ENCODE data around the gene ABHD12. TPM values are rescaled to one million over a fixed set of nuclear protein-coding genes. Genes with fewer than 3 reads are reported as not detected.
A peak's percentile ranks its signal among the peaks of the same experiment; 100 is the strongest.

Gene ABHD12
- total and polyA plus RNA-seq, 8 donors = 39.7 to 57.8 (median 47.4) TPM

GRCh38 chr20:25299806-25300205, 90.8 kb downstream of the ABHD12 start:
- Histone ChIP-seq H3K4me1 (peaks cover 0 to 5% of the 10 kb centered on the region in 2 donors), H3K9me3 (no peaks in the 10 kb centered on the region), H3K4me3 (no peak overlapping the region), H3K27ac (no peak overlapping the region), H3K27me3 (no peaks in the 10 kb centered on the region), H3K36me3 (peaks cover 0 to 91% of the 10 kb centered on the region in 2 donors)
- DNase-seq = no peak
- no peak for ATAC-seq
- intact Hi-C loops (cut with DNase I) = loop anchor here in 1 of 2 donors (10.0 kb wide), 1 partner anchor 95 kb away; the partner anchor contains the start of gene ABHD12
- no peak for TF ChIP-seq CTCF (IDR thresholded peaks at IDR 0.05)

DNA sequence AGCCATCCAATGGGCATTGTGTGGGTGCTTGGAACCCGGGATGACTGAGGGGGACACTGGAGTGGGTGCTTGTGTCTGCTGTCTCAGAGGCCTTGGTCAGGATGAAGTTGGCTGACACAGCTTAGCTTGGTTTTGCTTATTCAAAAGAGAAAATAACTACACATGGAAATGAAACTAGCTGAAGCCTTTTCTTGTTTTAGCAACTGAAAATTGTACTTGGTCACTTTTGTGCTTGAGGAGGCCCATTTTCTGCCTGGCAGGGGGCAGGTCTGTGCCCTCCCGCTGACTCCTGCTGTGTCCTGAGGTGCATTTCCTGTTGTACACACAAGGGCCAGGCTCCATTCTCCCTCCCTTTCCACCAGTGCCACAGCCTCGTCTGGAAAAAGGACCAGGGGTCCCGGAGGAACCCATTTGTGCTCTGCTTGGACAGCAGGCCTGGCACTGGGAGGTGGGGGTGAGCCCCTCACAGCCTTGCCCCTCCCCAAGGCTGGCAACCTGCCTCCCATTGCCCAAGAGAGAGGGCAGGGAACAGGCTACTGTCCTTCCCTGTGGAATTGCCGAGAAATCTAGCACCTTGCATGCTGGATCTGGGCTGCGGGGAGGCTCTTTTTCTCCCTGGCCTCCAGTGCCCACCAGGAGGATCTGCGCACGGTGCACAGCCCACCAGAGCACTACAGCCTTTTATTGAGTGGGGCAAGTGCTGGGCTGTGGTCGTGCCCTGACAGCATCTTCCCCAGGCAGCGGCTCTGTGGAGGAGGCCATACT, 93.3 kb downstream of the ABHD12 start:
- no peaks in the 10 kb centered on the region for H3K27me3 ChIP-seq
- ATAC-seq (no peak), DNase-seq (no peak)
- no peaks in the 10 kb centered on the region for H3K9me3 ChIP-seq
- H3K4me1 ChIP-seq = peaks cover 0 to 5% of the 10 kb centered on the region in 2 donors
- no peak for TF ChIP-seq CTCF (IDR thresholded peaks at IDR 0.05)
- H3K36me3 ChIP-seq = peaks cover 0 to 88% of the 10 kb centered on the region in 2 donors
- intact Hi-C loops (cut with DNase I) = loop anchor here in 1 of 2 donors (10.0 kb wide), 1 partner anchor 97 kb away; the partner anchor contains the start of gene ABHD12
- H3K4me3 ChIP-seq = no peak overlapping the region
- no peak overlapping the region for H3K27ac ChIP-seq

- intact Hi-C loops (cut with DNase I) = loop anchor here in 1 of 2 donors (10.0 kb wide), 1 partner anchor 98 kb away; the partner anchor contains the start of gene ABHD12
- H3K36me3 ChIP-seq = peaks cover 0 to 88% of the 10 kb centered on the region in 2 donors
Observed at GRCh38 chr20:25296094-25297093, 94.2 kb downstream of the ABHD12 start.

GRCh38 chr20:25295386-25296093, 95.1 kb downstream of the ABHD12 start:
- intact Hi-C loops (cut with DNase I) = loop anchor here in 1 of 2 donors (10.0 kb wide), 1 partner anchor 99 kb away; the partner anchor contains the start of gene ABHD12
- peak overlapping the region in 1 of 2 donors; percentile 9 for H3K27ac ChIP-seq
- H3K36me3 ChIP-seq = peaks cover 0 to 88% of the 10 kb centered on the region in 2 donors
- no peak for TF ChIP-seq CTCF (IDR thresholded peaks at IDR 0.05)
- no peak overlapping the region for H3K4me3 ChIP-seq
- H3K27me3 ChIP-seq = no peaks in the 10 kb centered on the region
- no peak for DNase-seq
- peak; percentile 5 for ATAC-seq
- H3K9me3 ChIP-seq = no peaks in the 10 kb centered on the region
- peaks cover 0 to 5% of the 10 kb centered on the region in 2 donors for H3K4me1 ChIP-seq

More at GRCh38 chr20:25296094-25297093, 94.2 kb downstream of the ABHD12 start:
- Histone ChIP-seq H3K4me1 (peaks cover 0 to 5% of the 10 kb centered on the region in 2 donors), H3K27ac (no peak overlapping the region), H3K4me3 (no peak overlapping the region), H3K27me3 (no peaks in the 10 kb centered on the region), H3K9me3 (no peaks in the 10 kb centered on the region)
- ATAC-seq = peak; percentile 9
- DNase-seq = no peak
- no peak for TF ChIP-seq CTCF (IDR thresholded peaks at IDR 0.05)

Measured in left lung (tissue), 10 donors.